ENCODE data around the gene ADAMTS19. TPM values are rescaled to one million over a fixed set of nuclear protein-coding genes. Genes with fewer than 3 reads are reported as not detected.
"Not testable (repeated sequence)": the region's sequence is repeated elsewhere in the genome, so short reads cannot be mapped to it uniquely, and the experiment has no call there.

Gene ADAMTS19, protein sequence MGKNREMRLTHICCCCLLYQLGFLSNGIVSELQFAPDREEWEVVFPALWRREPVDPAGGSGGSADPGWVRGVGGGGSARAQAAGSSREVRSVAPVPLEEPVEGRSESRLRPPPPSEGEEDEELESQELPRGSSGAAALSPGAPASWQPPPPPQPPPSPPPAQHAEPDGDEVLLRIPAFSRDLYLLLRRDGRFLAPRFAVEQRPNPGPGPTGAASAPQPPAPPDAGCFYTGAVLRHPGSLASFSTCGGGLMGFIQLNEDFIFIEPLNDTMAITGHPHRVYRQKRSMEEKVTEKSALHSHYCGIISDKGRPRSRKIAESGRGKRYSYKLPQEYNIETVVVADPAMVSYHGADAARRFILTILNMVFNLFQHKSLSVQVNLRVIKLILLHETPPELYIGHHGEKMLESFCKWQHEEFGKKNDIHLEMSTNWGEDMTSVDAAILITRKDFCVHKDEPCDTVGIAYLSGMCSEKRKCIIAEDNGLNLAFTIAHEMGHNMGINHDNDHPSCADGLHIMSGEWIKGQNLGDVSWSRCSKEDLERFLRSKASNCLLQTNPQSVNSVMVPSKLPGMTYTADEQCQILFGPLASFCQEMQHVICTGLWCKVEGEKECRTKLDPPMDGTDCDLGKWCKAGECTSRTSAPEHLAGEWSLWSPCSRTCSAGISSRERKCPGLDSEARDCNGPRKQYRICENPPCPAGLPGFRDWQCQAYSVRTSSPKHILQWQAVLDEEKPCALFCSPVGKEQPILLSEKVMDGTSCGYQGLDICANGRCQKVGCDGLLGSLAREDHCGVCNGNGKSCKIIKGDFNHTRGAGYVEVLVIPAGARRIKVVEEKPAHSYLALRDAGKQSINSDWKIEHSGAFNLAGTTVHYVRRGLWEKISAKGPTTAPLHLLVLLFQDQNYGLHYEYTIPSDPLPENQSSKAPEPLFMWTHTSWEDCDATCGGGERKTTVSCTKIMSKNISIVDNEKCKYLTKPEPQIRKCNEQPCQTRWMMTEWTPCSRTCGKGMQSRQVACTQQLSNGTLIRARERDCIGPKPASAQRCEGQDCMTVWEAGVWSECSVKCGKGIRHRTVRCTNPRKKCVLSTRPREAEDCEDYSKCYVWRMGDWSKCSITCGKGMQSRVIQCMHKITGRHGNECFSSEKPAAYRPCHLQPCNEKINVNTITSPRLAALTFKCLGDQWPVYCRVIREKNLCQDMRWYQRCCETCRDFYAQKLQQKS
- not detected in 2 replicates for total RNA-seq (2014; rRNA removed; shearing (Covaris generic))
- polyA plus RNA-seq (2015; cell fraction: cytosol; rRNA removed): not detected in 2 replicates
- polyA plus RNA-seq (2015; cell fraction: nucleus; rRNA removed): not detected in 2 replicates

DNA sequence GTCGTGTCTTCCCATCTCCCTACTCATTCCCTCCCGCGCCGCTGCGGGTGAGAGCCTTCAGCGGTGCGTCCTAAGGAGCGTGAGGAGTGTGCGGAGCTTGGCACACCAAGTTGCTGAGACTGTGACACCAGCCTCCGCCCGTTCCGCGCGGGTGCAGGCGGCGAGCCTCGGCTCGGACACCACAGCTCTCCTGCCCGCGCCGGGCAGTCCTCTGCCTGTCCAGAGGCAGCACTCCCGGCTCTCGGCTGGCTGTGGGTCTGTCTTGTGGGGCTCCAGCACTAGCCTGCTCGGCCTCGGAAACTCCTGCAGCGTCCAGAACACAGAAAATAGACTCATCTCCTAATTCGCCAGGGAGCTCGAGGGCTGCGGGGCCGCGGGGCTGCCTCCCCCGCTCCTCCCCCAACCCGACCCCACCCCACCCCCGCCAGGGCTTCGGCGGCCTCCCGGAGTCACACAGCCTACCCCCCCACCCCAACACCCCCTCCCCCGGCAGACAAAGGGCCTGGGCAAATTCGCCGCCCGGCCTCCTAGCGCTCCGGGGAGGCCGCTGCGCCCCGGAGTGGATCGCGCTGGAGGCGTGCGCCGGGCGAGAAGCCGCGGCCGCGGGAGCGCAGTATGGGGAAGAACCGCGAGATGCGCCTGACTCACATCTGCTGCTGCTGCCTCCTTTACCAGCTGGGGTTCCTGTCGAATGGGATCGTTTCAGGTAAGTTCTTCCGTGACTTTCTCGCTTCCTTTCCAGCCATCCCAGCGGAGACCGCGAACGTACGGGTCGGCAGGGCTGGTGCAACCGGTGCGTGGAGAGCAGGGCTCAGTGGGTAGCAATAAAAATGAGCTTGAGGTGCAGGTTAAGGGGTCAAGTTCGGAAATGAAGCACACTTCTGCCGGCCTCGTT is at the start of gene ADAMTS19:
Gene ADAMTS19, plus strand, starts transcription at position 522 of the 895 bp plus-strand sequence. Its CDS starts 94 bp downstream, at position 616.
- in situ Hi-C loops (cut with HindIII; ENCODE audit: low pct_unique_long_range_greater_than_20kb, low sequenced_read_pairs): no loop called here
- no peak for DNase-seq (ENCODE audit: low read depth, low spot score)

DNA sequence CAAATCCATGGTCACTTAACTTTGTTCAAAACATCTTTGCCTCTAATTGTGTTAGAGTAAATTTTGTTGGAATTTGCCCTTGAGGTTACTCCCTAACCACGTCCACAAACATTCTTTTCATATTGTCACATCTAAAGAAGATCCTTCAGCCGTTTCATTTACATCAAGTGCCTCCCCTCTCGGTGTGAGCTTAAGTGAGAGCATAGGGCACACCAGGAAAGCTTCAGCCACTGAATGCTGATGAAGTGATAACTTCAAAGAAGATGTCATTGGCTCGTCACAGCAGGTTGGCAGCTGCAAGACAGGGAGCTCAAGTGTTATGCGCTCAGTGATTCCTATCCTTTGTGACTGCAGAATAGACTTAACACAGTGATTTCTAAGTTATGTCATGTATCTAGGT is 49.6 kb upstream of the ADAMTS19 start:
- in situ Hi-C loops (cut with HindIII; ENCODE audit: low pct_unique_long_range_greater_than_20kb, low sequenced_read_pairs): no loop called here
- DNase-seq (ENCODE audit: low read depth, low spot score): no peak

DNA sequence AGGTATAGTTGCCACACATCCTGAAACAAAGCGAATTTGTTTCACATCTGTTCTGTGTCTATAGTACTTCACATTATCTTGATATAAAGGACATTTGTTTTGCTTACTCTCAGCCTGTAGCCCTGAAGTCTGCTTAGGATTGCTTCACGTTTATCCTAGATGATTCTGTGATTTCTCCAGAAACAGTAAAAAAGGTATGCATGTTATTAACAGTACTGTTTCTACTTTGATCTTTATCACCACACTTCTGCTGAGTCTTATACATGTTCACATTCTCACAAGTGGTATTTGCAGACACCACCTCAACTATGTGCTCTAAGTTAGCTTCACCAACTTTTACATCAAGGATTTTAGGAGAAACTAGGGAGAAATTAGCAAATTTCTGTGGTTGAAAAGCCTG is 47.4 kb upstream of the ADAMTS19 start:
- no peak for DNase-seq (ENCODE audit: low read depth, low spot score)
- in situ Hi-C loops (cut with HindIII; ENCODE audit: low pct_unique_long_range_greater_than_20kb, low sequenced_read_pairs): no loop called here

- in situ Hi-C loops (cut with HindIII; ENCODE audit: low pct_unique_long_range_greater_than_20kb, low sequenced_read_pairs): no loop called here
- no peak for DNase-seq (ENCODE audit: low read depth, low spot score)
Observed at GRCh38 chr5:129413570-129413969, 46.5 kb upstream of the ADAMTS19 start.

- DNase-seq (ENCODE audit: low read depth, low spot score): no peak
- in situ Hi-C loops (cut with HindIII; ENCODE audit: low pct_unique_long_range_greater_than_20kb, low sequenced_read_pairs): no loop called here
Observed at GRCh38 chr5:129419292-129419691, 40.8 kb upstream of the ADAMTS19 start.

DNA sequence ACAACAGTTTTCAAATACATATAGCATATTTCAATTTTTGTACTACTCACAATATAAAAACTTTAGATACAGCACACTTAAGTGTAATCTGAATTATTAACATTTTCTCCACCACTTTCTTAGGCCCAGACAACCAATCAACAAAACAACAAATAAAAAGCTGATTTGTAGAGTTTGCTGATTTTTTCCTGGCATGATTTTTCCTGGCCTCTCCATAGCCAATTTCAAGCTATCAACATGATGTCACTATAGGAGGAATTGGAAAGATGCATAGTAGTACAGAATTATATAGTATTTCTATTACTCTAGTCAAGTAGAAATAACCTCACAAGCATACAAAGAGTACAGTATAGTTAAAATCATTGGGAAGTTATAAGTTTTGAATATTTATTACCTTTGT is 35.1 kb upstream of the ADAMTS19 start:
- in situ Hi-C loops (cut with HindIII; ENCODE audit: low pct_unique_long_range_greater_than_20kb, low sequenced_read_pairs): no loop called here

GRCh38 chr5:129426071-129426470 is 34.0 kb upstream of the ADAMTS19 start:
- DNase-seq (ENCODE audit: low read depth, low spot score): no peak
- in situ Hi-C loops (cut with HindIII; ENCODE audit: low pct_unique_long_range_greater_than_20kb, low sequenced_read_pairs): no loop called here

More for the DNA sequence above, 35.1 kb upstream of the ADAMTS19 start:
- DNase-seq (ENCODE audit: low read depth, low spot score): no peak

GRCh38 chr5:129428636-129429035 is 31.5 kb upstream of the ADAMTS19 start:
- in situ Hi-C loops (cut with HindIII; ENCODE audit: low pct_unique_long_range_greater_than_20kb, low sequenced_read_pairs); DNase-seq (ENCODE audit: low read depth, low spot score): not testable (repeated sequence)

DNA sequence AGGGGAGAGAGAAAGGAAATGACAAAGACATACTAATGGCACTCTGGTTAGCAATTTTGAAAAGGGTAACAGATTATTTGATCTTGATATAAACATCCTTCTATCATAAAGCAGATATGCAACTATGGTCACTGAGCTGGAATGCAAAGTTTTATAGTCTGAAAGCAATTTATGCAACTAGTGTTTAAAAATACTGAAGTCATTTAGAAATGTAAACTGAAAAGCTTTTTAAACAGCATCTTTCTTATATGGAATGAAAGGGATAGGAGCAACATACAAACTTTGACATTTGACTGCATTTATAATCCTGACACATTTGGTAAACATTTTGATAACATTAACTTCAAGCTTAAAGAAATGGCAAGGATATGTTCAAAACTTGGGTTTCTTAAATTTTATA is 28.7 kb upstream of the ADAMTS19 start:
- DNase-seq (ENCODE audit: low read depth, low spot score): no peak
- in situ Hi-C loops (cut with HindIII; ENCODE audit: low pct_unique_long_range_greater_than_20kb, low sequenced_read_pairs): no loop called here

DNA sequence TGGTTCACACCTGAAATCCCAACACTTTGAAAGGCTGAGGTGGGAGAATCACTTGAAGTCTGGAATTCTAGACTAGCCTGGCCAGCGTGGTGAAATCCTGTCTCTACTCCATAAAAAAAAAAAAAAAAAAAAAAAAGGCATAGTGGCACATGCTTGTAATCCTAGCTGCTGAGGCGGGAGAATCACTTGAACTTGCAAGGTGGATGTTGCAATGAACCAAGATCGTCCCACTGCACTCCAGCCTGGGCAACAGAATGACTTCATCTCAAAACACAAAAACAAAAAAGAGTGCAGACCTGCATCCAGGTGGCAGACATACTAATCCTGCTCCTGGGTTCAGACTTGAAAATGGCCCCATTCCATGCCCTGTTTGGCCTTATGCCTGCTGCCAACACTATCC is 21.8 kb upstream of the ADAMTS19 start:
- in situ Hi-C loops (cut with HindIII; ENCODE audit: low pct_unique_long_range_greater_than_20kb, low sequenced_read_pairs): no loop called here
- no peak for DNase-seq (ENCODE audit: low read depth, low spot score)

GRCh38 chr5:129440424-129440823 is 19.7 kb upstream of the ADAMTS19 start:
- no peak for DNase-seq (ENCODE audit: low read depth, low spot score)
- in situ Hi-C loops (cut with HindIII; ENCODE audit: low pct_unique_long_range_greater_than_20kb, low sequenced_read_pairs): no loop called here

- in situ Hi-C loops (cut with HindIII; ENCODE audit: low pct_unique_long_range_greater_than_20kb, low sequenced_read_pairs): no loop called here
Observed at GRCh38 chr5:129441096-129441495, 19.0 kb upstream of the ADAMTS19 start.

GRCh38 chr5:129445379-129445778 is 14.7 kb upstream of the ADAMTS19 start:
- DNase-seq (ENCODE audit: low read depth, low spot score): no peak
- in situ Hi-C loops (cut with HindIII; ENCODE audit: low pct_unique_long_range_greater_than_20kb, low sequenced_read_pairs): no loop called here

More at GRCh38 chr5:129441096-129441495, 19.0 kb upstream of the ADAMTS19 start:
- no peak for DNase-seq (ENCODE audit: low read depth, low spot score)

GRCh38 chr5:129447968-129448367 is 12.1 kb upstream of the ADAMTS19 start:
- in situ Hi-C loops (cut with HindIII; ENCODE audit: low pct_unique_long_range_greater_than_20kb, low sequenced_read_pairs): no loop called here
- DNase-seq (ENCODE audit: low read depth, low spot score): no peak

GRCh38 chr5:129448654-129449053 is 11.4 kb upstream of the ADAMTS19 start:
- in situ Hi-C loops (cut with HindIII; ENCODE audit: low pct_unique_long_range_greater_than_20kb, low sequenced_read_pairs): no loop called here
- DNase-seq (ENCODE audit: low read depth, low spot score): no peak

DNA sequence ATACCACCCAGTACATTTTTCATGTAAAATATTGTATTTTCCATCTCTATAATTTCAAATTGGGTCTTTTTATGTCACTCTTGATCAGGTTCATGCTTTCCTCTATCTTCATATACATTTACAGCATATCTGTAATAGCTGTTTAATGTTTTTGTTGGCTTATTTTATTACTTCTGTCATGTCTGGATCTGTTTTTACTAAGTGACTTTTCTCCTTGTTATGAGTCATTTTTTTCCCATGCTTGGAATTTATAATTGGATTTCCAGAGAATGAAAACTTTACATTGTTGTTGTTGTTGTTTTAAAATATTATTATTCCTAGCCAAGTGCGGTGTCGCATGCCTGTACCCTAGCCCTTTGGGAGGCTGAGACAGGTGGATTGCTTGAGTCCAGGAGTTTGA is 5.6 kb upstream of the ADAMTS19 start:
- in situ Hi-C loops (cut with HindIII; ENCODE audit: low pct_unique_long_range_greater_than_20kb, low sequenced_read_pairs): no loop called here

GRCh38 chr5:129459450-129459776 is 685 bp upstream of the ADAMTS19 start:
- DNase-seq (ENCODE audit: low read depth, low spot score): no peak
- in situ Hi-C loops (cut with HindIII; ENCODE audit: low pct_unique_long_range_greater_than_20kb, low sequenced_read_pairs): no loop called here

More for the DNA sequence above, 5.6 kb upstream of the ADAMTS19 start:
- no peak for DNase-seq (ENCODE audit: low read depth, low spot score)

Measured in SK-MEL-5 (cell line).